Liver (tissue), 9 donors: ENCODE measurements around the gene LTB4R2. TPM values are rescaled to one million over a fixed set of nuclear protein-coding genes. Genes with fewer than 3 reads are reported as not detected.
A peak's percentile ranks its signal among the peaks of the same experiment; 100 is the strongest.

Experiments
- DNase-seq: peaks from one replicate; pipeline ENCODE4 v3.0.0-alpha.2; 2017; ENCODE audit warnings: low spot score
- H3K27ac ChIP-seq, 2 donors: one replicate each; pipeline ENCODE4 v1.7.0; 2013; ENCODE audit warnings: inconsistent platforms in 2 of 2, low read length in 2 of 2, control low read depth in 1 of 2, low read depth in 1 of 2, mild to moderate bottlenecking in 1 of 2
- H3K27me3 ChIP-seq, 4 donors: one replicate each; pipeline versions ENCODE4 v1.6.1 to v1.7.0; 2013; ENCODE audit warnings: low read length in 3 of 4, inconsistent platforms in 1 of 4, mild to moderate bottlenecking in 1 of 4, moderate library complexity in 1 of 4; ENCODE audit not compliant: control insufficient read depth in 4 of 4, insufficient read depth in 4 of 4
- H3K36me3 ChIP-seq, 4 donors: one replicate each; pipeline versions ENCODE4 v1.6.1 to v1.7.0; 2013; ENCODE audit warnings: low read length in 3 of 4, mild to moderate bottlenecking in 3 of 4, low read depth in 1 of 4, moderate library complexity in 1 of 4; ENCODE audit not compliant: control insufficient read depth in 4 of 4, insufficient read depth in 3 of 4
- H3K4me1 ChIP-seq, 4 donors: one replicate each; pipeline versions ENCODE4 v1.6.1 to v1.7.0; 2013; ENCODE audit warnings: low read length in 3 of 4, mild to moderate bottlenecking in 3 of 4, moderate library complexity in 1 of 4; ENCODE audit not compliant: control insufficient read depth in 4 of 4, insufficient read depth in 4 of 4
- H3K4me3 ChIP-seq, 3 donors: one replicate each; pipeline versions ENCODE4 v1.6.1 to v1.7.0; 2013; ENCODE audit warnings: low read length in 3 of 3, control low read depth in 1 of 3, low read depth in 1 of 3, mild to moderate bottlenecking in 1 of 3
- H3K9ac ChIP-seq, 2 donors: one replicate each; pipeline ENCODE4 v1.7.0; 2013; ENCODE audit warnings: low read length in 2 of 2, mild to moderate bottlenecking in 2 of 2, moderate library complexity in 2 of 2, control low read depth in 1 of 2, low read depth in 1 of 2
- H3K9me3 ChIP-seq, 4 donors: one replicate each; pipeline versions ENCODE4 v1.6.1 to v1.7.0; 2013; ENCODE audit warnings: low read length in 3 of 4; ENCODE audit not compliant: control insufficient read depth in 4 of 4
- FOXA1 ChIP-seq: IDR thresholded peaks from 2 replicates; pipeline ENCODE4 v1.6.1; 2016; ENCODE audit warnings: antibody characterized with exemption
- FOXA2 ChIP-seq: IDR thresholded peaks from 2 replicates; pipeline ENCODE4 v1.6.1; 2016; ENCODE audit warnings: antibody characterized with exemption
- HNF4A ChIP-seq, 2 donors: conservative IDR thresholded peaks; 2 replicates each; pipeline ENCODE4 v1.6.1; 2016; ENCODE audit warnings: antibody characterized with exemption in 2 of 2, mild to moderate bottlenecking in 2 of 2
- HNF4G ChIP-seq: IDR thresholded peaks from 2 replicates; pipeline ENCODE4 v1.6.1; 2016; ENCODE audit warnings: antibody characterized with exemption
- JUND ChIP-seq, 2 donors: IDR thresholded peaks; 2 replicates each; pipeline ENCODE4 v1.6.1; 2016; ENCODE audit warnings: antibody characterized with exemption in 2 of 2
- MAX ChIP-seq: IDR thresholded peaks from 2 replicates; pipeline ENCODE4 v1.6.1; 2016; ENCODE audit warnings: antibody characterized with exemption
- RAD21 ChIP-seq, 2 donors: IDR thresholded peaks; 2 replicates each; pipeline ENCODE4 v1.6.1; 2016; ENCODE audit warnings: antibody characterized with exemption in 2 of 2, mild to moderate bottlenecking in 2 of 2
- RXRA ChIP-seq, 2 donors: IDR thresholded peaks; 2 replicates each; pipeline ENCODE4 v1.6.1; 2017 to 2018; ENCODE audit warnings: antibody characterized with exemption in 2 of 2, mild to moderate bottlenecking in 1 of 2
- SP1 ChIP-seq: IDR thresholded peaks from 2 replicates; pipeline ENCODE4 v1.6.1; 2018; ENCODE audit warnings: antibody characterized with exemption, mild to moderate bottlenecking
- TAF1 ChIP-seq: conservative IDR thresholded peaks from 2 replicates; pipeline ENCODE4 v1.6.1; 2016; ENCODE audit warnings: antibody characterized with exemption, mild to moderate bottlenecking
- ZBTB33 ChIP-seq: IDR thresholded peaks from 2 replicates; pipeline ENCODE4 v1.6.1; 2016; ENCODE audit warnings: antibody characterized with exemption
- WGBS: extraction: QIAGEN DNeasy Blood & Tissue Kit; methylation state at CpG from one replicate; pipeline ENCODE4 v1.1.7; 2013; 5-methylcytosine and 5-hydroxymethylcytosine counted together
- polyA plus RNA-seq, 2 donors: library from polyadenylated mRNA; stranded (reverse) in 1 of 2; unstranded in 1 of 2; fragments of 200-250 nt in 1 of 2; fragments of >200 nt in 1 of 2; fragmentation: Nextera tagmentation in 1 of 2; extraction: Ambion mirVana in 1 of 2; gene quantifications; one replicate each; pipeline versions ENCODE4 v1.2.1 to v1.2.3, GENCODE V29; 2013 to 2015
- total RNA-seq, 2 donors: library from RNA; depleted of rRNA; stranded (reverse); fragments of >200 nt; gene quantifications; one replicate each; pipeline ENCODE4 v1.2.3, GENCODE V29; 2014
- TF ChIP-seq, protein P1 (sequence below): IDR thresholded peaks from 2 replicates; pipeline ENCODE4 v1.6.1; 2016; ENCODE audit warnings: antibody characterized with exemption, mild to moderate bottlenecking
- TF ChIP-seq, protein P2 (sequence below): fragments of 150-350 bp; IDR thresholded peaks from 2 replicates; pipeline ENCODE4 v1.5.1; 2017; ENCODE audit warnings: improper control_type of control experiment, low read depth, low read length; ENCODE audit not compliant: missing input control
- TF ChIP-seq, protein P3 (sequence below): IDR thresholded peaks from 2 replicates; pipeline ENCODE4 v1.6.1; 2016; ENCODE audit warnings: antibody characterized with exemption
- donor health status: healthy.
- donor health status: healthy.
- donor health status: healthy.
- donor health status: healthy.
- donor health status: healthy.

The LTB4R2 gene
- total and polyA plus RNA-seq, 4 donors: 0.28 to 11.3 (median 1.9) TPM

DNA sequence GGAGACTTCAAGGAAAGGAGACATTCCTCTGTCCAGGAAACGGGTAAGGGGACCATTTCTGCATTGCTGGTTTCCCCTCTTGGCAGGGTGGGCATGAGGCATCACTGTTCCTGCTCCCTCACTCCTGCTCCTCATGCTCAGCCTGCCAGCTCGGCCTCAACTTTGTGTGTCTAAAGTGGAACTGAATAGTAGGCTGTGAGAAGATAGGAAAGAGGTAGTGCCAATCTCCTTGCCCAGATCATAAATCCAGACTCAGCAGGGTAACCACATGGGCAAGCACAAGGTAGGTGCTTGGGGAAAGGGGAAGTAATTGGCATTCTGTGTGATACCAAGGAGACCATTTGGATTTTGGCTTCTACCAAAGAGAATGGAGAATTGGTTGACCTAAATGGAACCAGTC is 4.0 kb downstream of the LTB4R2 start:
- 79% methylated on average over 2 of the region's 2 CpGs for WGBS
- Histone ChIP-seq H3K36me3 (no peaks in the 10 kb centered on the region), H3K27ac (peak overlapping the region in 1 of 2 donors; percentile 48), H3K27me3 (no peaks in the 10 kb centered on the region), H3K4me3 (no peak overlapping the region), H3K4me1 (peaks cover 22 to 40% (median 28%) of the 10 kb centered on the region in 4 donors), H3K9me3 (no peaks in the 10 kb centered on the region), H3K9ac (no peak overlapping the region)
- DNase-seq: no peak
- TF ChIP-seq ZBTB33: no peak
- TF ChIP-seq MAX: no peak
- TF ChIP-seq HNF4G: no peak

DNA sequence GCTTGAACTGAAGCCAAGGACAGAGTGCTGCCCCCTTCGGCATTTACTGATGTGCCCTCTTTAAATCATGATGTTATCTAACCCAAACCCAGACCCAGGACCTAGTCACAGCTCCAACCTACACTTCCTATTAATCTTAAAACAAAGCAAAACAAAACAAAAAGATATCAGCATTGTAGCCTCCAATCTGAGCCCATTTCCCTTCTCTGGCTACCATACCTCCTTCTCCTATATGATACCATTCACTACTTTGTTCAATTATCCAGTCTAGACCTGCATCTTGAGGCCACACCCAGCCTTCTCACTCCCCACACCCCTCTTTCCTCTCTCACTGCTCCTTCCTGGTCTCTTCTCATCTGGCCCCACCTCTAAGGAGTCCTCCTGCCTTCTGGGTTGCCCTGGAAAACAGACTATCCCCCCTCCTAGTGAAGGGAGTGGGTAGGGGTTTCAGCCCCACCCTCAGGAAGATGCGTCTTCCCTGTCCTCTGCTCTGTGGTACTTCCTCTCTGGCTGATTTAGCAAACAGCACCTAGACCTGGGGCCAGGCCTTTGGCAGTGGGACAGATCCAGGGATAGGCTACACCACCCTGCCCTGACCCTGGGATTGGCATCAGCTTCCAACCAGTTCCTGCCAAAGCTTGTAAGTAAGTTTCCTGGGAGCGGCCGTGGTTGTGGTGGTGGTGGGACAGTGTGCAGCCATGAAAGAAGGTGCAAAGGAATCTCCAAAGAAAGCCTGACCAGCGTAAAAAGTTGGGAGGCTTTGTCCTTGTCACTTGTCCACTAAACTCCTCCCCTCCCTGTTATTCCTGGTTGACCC is 4.6 kb downstream of the LTB4R2 start:
- TF ChIP-seq, protein P1, sequence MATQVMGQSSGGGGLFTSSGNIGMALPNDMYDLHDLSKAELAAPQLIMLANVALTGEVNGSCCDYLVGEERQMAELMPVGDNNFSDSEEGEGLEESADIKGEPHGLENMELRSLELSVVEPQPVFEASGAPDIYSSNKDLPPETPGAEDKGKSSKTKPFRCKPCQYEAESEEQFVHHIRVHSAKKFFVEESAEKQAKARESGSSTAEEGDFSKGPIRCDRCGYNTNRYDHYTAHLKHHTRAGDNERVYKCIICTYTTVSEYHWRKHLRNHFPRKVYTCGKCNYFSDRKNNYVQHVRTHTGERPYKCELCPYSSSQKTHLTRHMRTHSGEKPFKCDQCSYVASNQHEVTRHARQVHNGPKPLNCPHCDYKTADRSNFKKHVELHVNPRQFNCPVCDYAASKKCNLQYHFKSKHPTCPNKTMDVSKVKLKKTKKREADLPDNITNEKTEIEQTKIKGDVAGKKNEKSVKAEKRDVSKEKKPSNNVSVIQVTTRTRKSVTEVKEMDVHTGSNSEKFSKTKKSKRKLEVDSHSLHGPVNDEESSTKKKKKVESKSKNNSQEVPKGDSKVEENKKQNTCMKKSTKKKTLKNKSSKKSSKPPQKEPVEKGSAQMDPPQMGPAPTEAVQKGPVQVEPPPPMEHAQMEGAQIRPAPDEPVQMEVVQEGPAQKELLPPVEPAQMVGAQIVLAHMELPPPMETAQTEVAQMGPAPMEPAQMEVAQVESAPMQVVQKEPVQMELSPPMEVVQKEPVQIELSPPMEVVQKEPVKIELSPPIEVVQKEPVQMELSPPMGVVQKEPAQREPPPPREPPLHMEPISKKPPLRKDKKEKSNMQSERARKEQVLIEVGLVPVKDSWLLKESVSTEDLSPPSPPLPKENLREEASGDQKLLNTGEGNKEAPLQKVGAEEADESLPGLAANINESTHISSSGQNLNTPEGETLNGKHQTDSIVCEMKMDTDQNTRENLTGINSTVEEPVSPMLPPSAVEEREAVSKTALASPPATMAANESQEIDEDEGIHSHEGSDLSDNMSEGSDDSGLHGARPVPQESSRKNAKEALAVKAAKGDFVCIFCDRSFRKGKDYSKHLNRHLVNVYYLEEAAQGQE: no peak
- TF ChIP-seq JUND (IDR thresholded peaks at IDR 0.05) (no peak), HNF4G (no peak), FOXA1 (no peak), MAX (no peak), FOXA2 (no peak), RAD21 (IDR thresholded peaks at IDR 0.05) (no peak), TAF1 (no peak), HNF4A (conservative IDR thresholded peaks at IDR 0.05) (no peak), SP1 (no peak), RXRA (IDR thresholded peaks at IDR 0.05) (no peak)
- TF ChIP-seq, protein P2, sequence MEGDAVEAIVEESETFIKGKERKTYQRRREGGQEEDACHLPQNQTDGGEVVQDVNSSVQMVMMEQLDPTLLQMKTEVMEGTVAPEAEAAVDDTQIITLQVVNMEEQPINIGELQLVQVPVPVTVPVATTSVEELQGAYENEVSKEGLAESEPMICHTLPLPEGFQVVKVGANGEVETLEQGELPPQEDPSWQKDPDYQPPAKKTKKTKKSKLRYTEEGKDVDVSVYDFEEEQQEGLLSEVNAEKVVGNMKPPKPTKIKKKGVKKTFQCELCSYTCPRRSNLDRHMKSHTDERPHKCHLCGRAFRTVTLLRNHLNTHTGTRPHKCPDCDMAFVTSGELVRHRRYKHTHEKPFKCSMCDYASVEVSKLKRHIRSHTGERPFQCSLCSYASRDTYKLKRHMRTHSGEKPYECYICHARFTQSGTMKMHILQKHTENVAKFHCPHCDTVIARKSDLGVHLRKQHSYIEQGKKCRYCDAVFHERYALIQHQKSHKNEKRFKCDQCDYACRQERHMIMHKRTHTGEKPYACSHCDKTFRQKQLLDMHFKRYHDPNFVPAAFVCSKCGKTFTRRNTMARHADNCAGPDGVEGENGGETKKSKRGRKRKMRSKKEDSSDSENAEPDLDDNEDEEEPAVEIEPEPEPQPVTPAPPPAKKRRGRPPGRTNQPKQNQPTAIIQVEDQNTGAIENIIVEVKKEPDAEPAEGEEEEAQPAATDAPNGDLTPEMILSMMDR: no peak
- TF ChIP-seq, protein P3, sequence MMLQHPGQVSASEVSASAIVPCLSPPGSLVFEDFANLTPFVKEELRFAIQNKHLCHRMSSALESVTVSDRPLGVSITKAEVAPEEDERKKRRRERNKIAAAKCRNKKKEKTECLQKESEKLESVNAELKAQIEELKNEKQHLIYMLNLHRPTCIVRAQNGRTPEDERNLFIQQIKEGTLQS: no peak
- Histone ChIP-seq H3K4me1 (peaks cover 16 to 33% (median 23%) of the 10 kb centered on the region in 4 donors), H3K36me3 (no peaks in the 10 kb centered on the region), H3K27me3 (no peaks in the 10 kb centered on the region), H3K9me3 (no peaks in the 10 kb centered on the region), H3K9ac (no peak overlapping the region), H3K27ac (peak overlapping the region; percentile 15 to 48), H3K4me3 (no peak overlapping the region)
- no peak for DNase-seq
- 63% methylated on average over 5 of the region's 5 CpGs for WGBS
